GM19468 (cell line): ENCODE results near the gene ASXL3.

ENCODE experiments used
- ATAC-seq: cut with Tn5 transposase; IDR thresholded peaks from one replicate; pipeline ENCODE4 v1.9.1; 2021; ENCODE audit warnings: mild to moderate bottlenecking, moderate library complexity, moderate number of reproducible peaks; ENCODE audit not compliant: unreplicated experiment; ENCODE audit errors: extremely low read depth

The ASXL3 gene

GRCh38 chr18:33580546-33580945, 2.5 kb downstream of the ASXL3 start:
- ATAC-seq = no peak

- no peak for ATAC-seq
Measured at GRCh38 chr18:33581856-33582255, 3.8 kb downstream of the ASXL3 start.

- no peak for ATAC-seq
Measured at GRCh38 chr18:33583901-33584300, 5.9 kb downstream of the ASXL3 start.

GRCh38 chr18:33584548-33585430, 6.8 kb downstream of the ASXL3 start:
- no peak for ATAC-seq

GRCh38 chr18:33585431-33585775, 7.4 kb downstream of the ASXL3 start:
- no peak for ATAC-seq

- no peak for ATAC-seq
Measured at GRCh38 chr18:33588361-33588760, 10.3 kb downstream of the ASXL3 start.

- ATAC-seq = no peak
Measured at GRCh38 chr18:33593261-33593660, 15.2 kb downstream of the ASXL3 start.

GRCh38 chr18:33594799-33595198, 16.8 kb downstream of the ASXL3 start:
- ATAC-seq = no peak

- ATAC-seq = no peak
Measured at GRCh38 chr18:33596178-33596854, 18.3 kb downstream of the ASXL3 start.

- ATAC-seq = no peak
Measured at GRCh38 chr18:33600846-33601245, 22.8 kb downstream of the ASXL3 start.

GRCh38 chr18:33603454-33603853, 25.4 kb downstream of the ASXL3 start:
- ATAC-seq = no peak

GRCh38 chr18:33605250-33605649, 27.2 kb downstream of the ASXL3 start:
- ATAC-seq = no peak

- no peak for ATAC-seq
Measured at GRCh38 chr18:33606621-33607020, 28.6 kb downstream of the ASXL3 start.

GRCh38 chr18:33611525-33612135, 33.6 kb downstream of the ASXL3 start:
- no peak for ATAC-seq

- no peak for ATAC-seq
Measured at GRCh38 chr18:33612632-33613031, 34.6 kb downstream of the ASXL3 start.

- ATAC-seq = no peak
Measured at GRCh38 chr18:33616556-33616955, 38.5 kb downstream of the ASXL3 start.

- no peak for ATAC-seq
Measured at GRCh38 chr18:33627114-33627513, 49.1 kb downstream of the ASXL3 start.

GRCh38 chr18:33630476-33630875, 52.5 kb downstream of the ASXL3 start:
- ATAC-seq = no peak

GRCh38 chr18:33641141-33641540, 63.1 kb downstream of the ASXL3 start:
- no peak for ATAC-seq

- no peak for ATAC-seq
Measured at GRCh38 chr18:33644494-33644893, 66.5 kb downstream of the ASXL3 start.

GRCh38 chr18:33647365-33647764, 69.3 kb downstream of the ASXL3 start:
- ATAC-seq = no peak
